ENCODE data around the gene PKDREJ.

- TF ChIP-seq CTCF (IDR thresholded peaks at IDR 0.05) (no peak), POLR2AphosphoS5 (IDR thresholded peaks at IDR 0.05) (no peak), EP300 (IDR thresholded peaks at IDR 0.05; ENCODE audit: low read depth) (no peak), POLR2A (IDR thresholded peaks at IDR 0.05) (no peak)
Measured at GRCh38 chr22:46308283-46308988, 45.3 kb upstream of the PKDREJ start.
